Right lobe of liver (tissue), 4 donors: ENCODE measurements around the gene EPB41L4A.

Experiments used
- CTCF ChIP-seq, 4 donors: fragments of 200-600 bp in 3 of 4; fragments of 450-650 bp in 1 of 4; IDR thresholded peaks; one replicate each; pipeline versions ENCODE4 v1.5.1 to v1.8.0; 2016 to 2022; ENCODE audit warnings: antibody characterized with exemption in 4 of 4, mild to moderate bottlenecking in 2 of 4
- POLR2A ChIP-seq: fragments of 450-650 bp; IDR thresholded peaks from one replicate; pipeline ENCODE4 v1.6.1; 2017; ENCODE audit warnings: antibody characterized with exemption, mild to moderate bottlenecking
- donor health status: DM: no; HTN: no; CAD: no.
- donor health status: DM: no; HTN: no; CAD: no.
- donor health status: DM: no; HTN: yes; CAD: no.

DNA sequence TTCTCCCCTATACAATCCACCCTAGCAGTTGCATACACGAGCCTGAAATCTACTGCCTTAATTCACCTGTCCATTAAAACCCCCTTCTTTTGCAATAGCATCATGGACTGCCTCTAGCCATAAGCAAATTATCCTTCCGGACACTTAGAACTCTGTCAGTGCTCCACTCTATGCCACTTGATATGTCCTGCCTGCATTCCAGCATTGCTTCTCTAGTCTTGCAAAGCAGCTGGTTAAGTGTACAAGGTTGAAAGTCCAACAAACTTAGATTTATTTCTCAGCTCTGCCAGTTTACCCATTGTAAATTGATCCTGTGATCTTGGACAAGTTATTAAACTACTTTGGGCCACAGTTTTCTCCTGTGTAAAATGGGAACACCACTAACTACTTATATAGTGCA lies 197.9 kb downstream of the EPB41L4A start:
- TF ChIP-seq CTCF (IDR thresholded peaks at IDR 0.05) (no peak), POLR2A (no peak)
